K562 (cell line): ENCODE results near the gene UBXN6. TPM values are rescaled to one million over a fixed set of nuclear protein-coding genes. Genes with fewer than 3 reads are reported as not detected.
A peak's percentile ranks its signal among the peaks of the same experiment; 100 is the strongest.

Experiments
- ATF2 ChIP-seq: sonication (generic); formaldehyde crosslinking; IDR thresholded peaks from 2 replicates; pipeline ENCODE4 v1.8.1; 2022; ENCODE audit warnings: missing genetic modification reagents
- CTBP1 ChIP-seq: fragments of 450-650 bp; IDR thresholded peaks from 2 replicates; pipeline ENCODE4 v1.6.1; 2016; ENCODE audit warnings: borderline replicate concordance
- DDX20 ChIP-seq: fragments of 450-650 bp; IDR thresholded peaks from 2 replicates; pipeline ENCODE4 v1.6.1; 2016; ENCODE audit warnings: missing genetic modification characterization, low read depth, mild to moderate bottlenecking, missing compliant biosample characterization, moderate library complexity
- ELF2 ChIP-seq: fragments of 250-450 bp; sonication (Bioruptor Pico); IDR thresholded peaks from 2 replicates; pipeline ENCODE4 v1.5.0; 2021; ENCODE audit warnings: mild to moderate bottlenecking
- FOSL1 ChIP-seq: fragments of 200-800 bp; sonication (Bioruptor generic); conservative IDR thresholded peaks from 2 replicates; pipeline ENCODE4 v1.6.1; 2016; ENCODE audit warnings: missing genetic modification characterization, missing compliant biosample characterization
- HMGN3 ChIP-seq: IDR thresholded peaks from 2 replicates; pipeline ENCODE4 v1.6.1; 2011; ENCODE audit warnings: borderline replicate concordance, low read depth, mild to moderate bottlenecking, mixed read lengths, low read length; ENCODE audit not compliant: insufficient read length; ENCODE audit errors: extremely low read depth
- HSF4 ChIP-seq: fragments of 250-450 bp; sonication (Bioruptor Pico); IDR thresholded peaks from 2 replicates; pipeline ENCODE4 v2.1.2; 2022; ENCODE audit warnings: mild to moderate bottlenecking, moderate library complexity, borderline replicate concordance
- KLF13 ChIP-seq: fragments of 450-650 bp; IDR thresholded peaks from 2 replicates; pipeline ENCODE4 v1.6.1; 2016; ENCODE audit warnings: missing genetic modification characterization, low read depth, mild to moderate bottlenecking, missing compliant biosample characterization, moderate library complexity, borderline replicate concordance
- MAX ChIP-seq: sonication (generic); formaldehyde crosslinking; IDR thresholded peaks from 2 replicates; pipeline ENCODE4 v1.9.0; 2022; ENCODE audit warnings: mild to moderate bottlenecking, missing genetic modification reagents
- MYC ChIP-seq, 2 experiments: fragments of 250-450 bp in 1 of 2; sonication (Bioruptor Pico) in 1 of 2; IDR thresholded peaks; 2 replicates each; pipeline versions ENCODE4 v1.5.1 to v1.6.1; 2012 to 2021; ENCODE audit warnings: low read depth in 2 of 2, borderline replicate concordance in 1 of 2, improper control_type of control experiment in 1 of 2, low read length in 1 of 2, mild to moderate bottlenecking in 1 of 2, moderate library complexity in 1 of 2
- PHF20 ChIP-seq: fragments of 450-650 bp; IDR thresholded peaks from 2 replicates; pipeline ENCODE4 v1.6.1; 2018; ENCODE audit not compliant: partially characterized antibody
- RB1 ChIP-seq: fragments of 450-650 bp; IDR thresholded peaks from 2 replicates; pipeline ENCODE4 v1.6.1; 2017; ENCODE audit warnings: low read depth, mild to moderate bottlenecking
- RBFOX2 ChIP-seq: fragments of 200-400 bp; formaldehyde crosslinking; IDR thresholded peaks from 2 replicates; pipeline ENCODE4 v1.6.1; 2017; ENCODE audit warnings: low read depth, mild to moderate bottlenecking, low read length, moderate library complexity
- SP2 ChIP-seq: IDR thresholded peaks from 2 replicates; pipeline ENCODE4 v1.6.1; 2011; ENCODE audit warnings: mild to moderate bottlenecking, low read depth, low read length, moderate library complexity; ENCODE audit not compliant: poor library complexity, severe bottlenecking; ENCODE audit errors: extremely low read depth
- SREBF1 ChIP-seq: fragments of 150-350 bp; IDR thresholded peaks from 2 replicates; pipeline ENCODE4 v1.6.1; 2014; ENCODE audit warnings: antibody characterized with exemption, low read depth, low read length, borderline replicate concordance
- STAT6 ChIP-seq: sonication (generic); formaldehyde crosslinking; IDR thresholded peaks from 2 replicates; pipeline ENCODE4 v1.8.1; 2023; ENCODE audit warnings: mild to moderate bottlenecking, missing genetic modification reagents
- TAF1 ChIP-seq: IDR thresholded peaks from 2 replicates; pipeline ENCODE4 v1.6.1; 2011; ENCODE audit warnings: mild to moderate bottlenecking, low read length, moderate library complexity; ENCODE audit not compliant: insufficient read depth, control insufficient read depth, severe bottlenecking; ENCODE audit errors: extremely low read depth
- TBL1XR1 ChIP-seq, 2 experiments: IDR thresholded peaks; 2 replicates each; pipeline ENCODE4 v1.6.1; 2012; ENCODE audit warnings: improper control_type of control experiment in 2 of 2, low read length in 2 of 2, mild to moderate bottlenecking in 1 of 2
- TCFL5 ChIP-seq: fragments of 250-450 bp; sonication (Bioruptor Pico); conservative IDR thresholded peaks from 2 replicates; pipeline ENCODE4 v1.6.1; 2021; ENCODE audit warnings: mild to moderate bottlenecking, moderate library complexity, matching md5 sums
- ZNF175 ChIP-seq: fragments of 200-800 bp; sonication (Bioruptor generic); IDR thresholded peaks from 2 replicates; pipeline ENCODE4 v1.6.1; 2016; ENCODE audit warnings: low read depth, mild to moderate bottlenecking, missing genetic modification characterization, missing compliant biosample characterization
- ZNF263 ChIP-seq: sonication (generic); formaldehyde crosslinking; IDR thresholded peaks from 2 replicates; pipeline ENCODE4 v1.8.0; 2022; ENCODE audit warnings: mild to moderate bottlenecking, missing genetic modification reagents, borderline replicate concordance
- ZNF589 ChIP-seq: fragments of 200-800 bp; sonication (Bioruptor generic); IDR thresholded peaks from 2 replicates; pipeline ENCODE4 v1.6.1; 2016; ENCODE audit warnings: low read depth, missing genetic modification characterization, missing compliant biosample characterization
- polyA plus RNA-seq, 8 experiments: library from polyadenylated mRNA; depleted of rRNA in 4 of 8; stranded (reverse) in 5 of 8; unstranded in 3 of 8; fragments of >200 nt; fragmentation: Nextera tagmentation in 2 of 8; fragmentation: Illumina TruSeq in 1 of 8; extraction: Ambion mirVana in 2 of 8; extraction: Trizol in 1 of 8; gene quantifications; 2 replicates each; pipeline versions ENCODE4 v1.2.1 to v1.2.3, GENCODE V29; 2011 to 2014; ENCODE audit warnings: inconsistent platforms in 1 of 8, missing spikeins in 1 of 8
- total RNA-seq, 7 experiments: library from RNA; depleted of rRNA in 6 of 7; stranded (reverse); fragments of >200 nt in 6 of 7; fragmentation: Illumina TruSeq in 2 of 7; extraction: Trizol in 2 of 7; gene quantifications; 2 replicates each; pipeline versions ENCODE4 v1.2.1 to v1.2.3, GENCODE V29; 2011 to 2021; ENCODE audit warnings: low replicate concordance in 1 of 7

Gene UBXN6
- total and polyA plus RNA-seq, 9 of the 15 experiments (the other 6 are each of a cell fraction or from before 2014, with no cell fraction given) = 0.48 to 90.2 (median 29.5) TPM

- TF ChIP-seq STAT6 (CRISPR knock-in tag) (no peak), ELF2 (CRISPR knock-in tag) (peak; percentile 92), TBL1XR1 (IDR thresholded peaks at IDR 0.05; ENCODE audit: low read length in 2 of 2) (peak in 1 of 2 experiments; percentile 60; a peak in 1 of 4 replicates), HMGN3 (peak; percentile 81), RBFOX2 (peak; percentile 48; the same call in 1 of the 2 replicates), FOSL1 (tag) (peak; percentile 41; the same call in 1 of the 2 replicates), SP2 (peak; percentile 100), DDX20 (tag) (no peak), RB1 (peak; percentile 71), TCFL5 (no peak), ZNF175 (CRISPR knock-in tag) (no peak), ZNF263 (CRISPR knock-in tag) (no peak; the same call in 1 of the 2 replicates), CTBP1 (no peak), ATF2 (no peak), TAF1 (peak; percentile 55), SREBF1 (0 out of 2 replicates have a peak, but pooled peaks have one; percentile 28), ZNF589 (CRISPR knock-in tag) (no peak), HSF4 (CRISPR knock-in tag) (no peak), MYC (IDR thresholded peaks at IDR 0.05; ENCODE audit: low read depth, low read length) (peak; percentile 92), MYC (CRISPR knock-in tag; IDR thresholded peaks at IDR 0.05; ENCODE audit: borderline replicate concordance, low read depth) (no peak), MAX (CRISPR knock-in tag) (peak; percentile 85), PHF20 (peak; percentile 91), KLF13 (tag) (no peak)
These were observed at the start of gene UBXN6 (continued) for GRCh38 chr19:4457654-4458395.
